ENCODE measurements around the gene AP5Z1.

Gene AP5Z1

DNA sequence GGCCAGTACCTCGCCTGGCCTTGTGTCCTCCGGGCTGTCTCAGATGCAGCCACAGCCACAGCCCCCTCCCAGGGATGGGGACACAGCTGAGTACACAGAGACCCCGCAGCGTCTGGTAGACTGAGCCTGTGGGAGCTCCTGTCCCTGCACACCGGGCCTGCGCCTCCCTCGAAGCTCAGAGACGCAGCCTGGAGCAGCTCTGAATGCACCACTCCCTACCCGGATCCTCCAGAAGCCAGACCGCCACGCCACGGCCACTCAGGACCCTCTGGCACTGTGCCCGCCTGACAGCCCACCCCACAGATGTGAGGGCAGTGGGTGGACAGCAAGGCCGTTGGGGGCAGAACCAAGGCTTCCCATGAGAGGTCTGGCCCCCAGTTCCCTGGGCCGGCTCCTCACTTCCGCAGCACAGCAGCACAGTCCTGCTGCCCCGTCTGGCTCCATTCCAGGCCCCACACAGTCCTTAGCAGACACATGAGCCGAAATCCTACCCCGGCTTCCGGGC is 45.6 kb downstream of the AP5Z1 start:
- 98% methylated on average over 20 of the region's 20 CpGs for WGBS (ENCODE audit: insufficient coverage)
- no peaks in the 10 kb centered on the region for H3K27me3 ChIP-seq (replicated peaks in 2 of 5; ENCODE audit: control insufficient read depth in 4 of 5, insufficient read depth in 5 of 5, low read length in 4 of 5)
- H3K9me3 ChIP-seq (ENCODE audit: control extremely low read depth in 1 of 5, control insufficient read depth in 4 of 5, insufficient read depth in 2 of 5, low read depth in 1 of 5, low read length in 4 of 5), result no peaks in the 10 kb centered on the region
- H3K36me3 ChIP-seq (ENCODE audit: control insufficient read depth in 4 of 4, insufficient read depth in 4 of 4, low read length in 3 of 4), result no peaks in the 10 kb centered on the region
- H3K4me1 ChIP-seq (ENCODE audit: control extremely low read depth in 1 of 4, control insufficient read depth in 4 of 4, insufficient read depth in 4 of 4, low read length in 3 of 4), result peaks cover 0 to 10% (median 3%) of the 10 kb centered on the region in 4 experiments
- CTCF ChIA-PET, result no interaction called here
- POLR2A ChIA-PET, result no interaction called here
- no peak overlapping the region for H3K27ac ChIP-seq (ENCODE audit: insufficient read depth in 1 of 2, low read depth in 1 of 2, low read length in 2 of 2, poor library complexity in 1 of 2, severe bottlenecking in 2 of 2)
- H3K4me3 ChIP-seq (ENCODE audit: control insufficient read depth in 1 of 7, extremely low read depth in 1 of 7, insufficient read depth in 4 of 7, low read depth in 2 of 7, low read length in 6 of 7), result no peak overlapping the region
- DNase-seq, result no peak

DNA sequence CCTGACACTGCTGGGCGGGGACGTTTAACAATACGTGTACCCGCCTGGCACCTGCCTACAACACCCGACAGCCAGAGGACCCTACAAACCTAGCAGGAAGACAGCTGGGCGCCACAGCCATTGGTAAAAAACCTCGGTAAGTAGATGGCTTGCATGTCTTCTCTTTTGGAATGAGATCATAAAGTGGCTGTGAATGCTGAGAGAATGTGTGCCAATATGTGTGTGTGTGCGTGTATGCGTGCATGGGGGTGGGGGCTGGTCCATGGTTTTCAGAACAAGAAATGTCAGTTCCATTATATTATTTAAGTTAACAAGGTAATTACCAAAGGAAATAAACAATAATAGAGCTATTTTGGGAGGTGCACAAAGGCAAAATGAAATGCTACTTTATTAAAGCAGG is 47.3 kb downstream of the AP5Z1 start:
- Histone ChIP-seq H3K36me3 (ENCODE audit: control insufficient read depth in 4 of 4, insufficient read depth in 4 of 4, low read length in 3 of 4) (no peaks in the 10 kb centered on the region), H3K4me1 (ENCODE audit: control extremely low read depth in 1 of 4, control insufficient read depth in 4 of 4, insufficient read depth in 4 of 4, low read length in 3 of 4) (peaks cover 0 to 10% (median 3%) of the 10 kb centered on the region in 4 experiments), H3K9me3 (ENCODE audit: control extremely low read depth in 1 of 5, control insufficient read depth in 4 of 5, insufficient read depth in 2 of 5, low read depth in 1 of 5, low read length in 4 of 5) (no peaks in the 10 kb centered on the region), H3K4me3 (ENCODE audit: control insufficient read depth in 1 of 7, extremely low read depth in 1 of 7, insufficient read depth in 4 of 7, low read depth in 2 of 7, low read length in 6 of 7) (no peak overlapping the region), H3K27ac (ENCODE audit: insufficient read depth in 1 of 2, low read depth in 1 of 2, low read length in 2 of 2, poor library complexity in 1 of 2, severe bottlenecking in 2 of 2) (no peak overlapping the region), H3K27me3 (replicated peaks in 2 of 5; ENCODE audit: control insufficient read depth in 4 of 5, insufficient read depth in 5 of 5, low read length in 4 of 5) (no peaks in the 10 kb centered on the region)
- no peak for DNase-seq
- 95% methylated on average over 6 of the region's 9 CpGs for WGBS (ENCODE audit: insufficient coverage)
- POLR2A ChIA-PET, result no interaction called here
- CTCF ChIA-PET, result interaction anchor here (0.8 to 2.1 kb wide), 7 partner anchors 8 to 264 kb away, joined by 3 to 11 read pairs (median 5); no protein-coding TSS in a partner anchor

- Histone ChIP-seq H3K4me3 (ENCODE audit: control insufficient read depth in 1 of 7, extremely low read depth in 1 of 7, insufficient read depth in 4 of 7, low read depth in 2 of 7, low read length in 6 of 7) (no peak overlapping the region), H3K36me3 (ENCODE audit: control insufficient read depth in 4 of 4, insufficient read depth in 4 of 4, low read length in 3 of 4) (no peaks in the 10 kb centered on the region), H3K27me3 (replicated peaks in 2 of 5; ENCODE audit: control insufficient read depth in 4 of 5, insufficient read depth in 5 of 5, low read length in 4 of 5) (no peaks in the 10 kb centered on the region), H3K4me1 (ENCODE audit: control extremely low read depth in 1 of 4, control insufficient read depth in 4 of 4, insufficient read depth in 4 of 4, low read length in 3 of 4) (peaks cover 0 to 10% (median 3%) of the 10 kb centered on the region in 4 experiments), H3K9me3 (ENCODE audit: control extremely low read depth in 1 of 5, control insufficient read depth in 4 of 5, insufficient read depth in 2 of 5, low read depth in 1 of 5, low read length in 4 of 5) (no peaks in the 10 kb centered on the region), H3K27ac (ENCODE audit: insufficient read depth in 1 of 2, low read depth in 1 of 2, low read length in 2 of 2, poor library complexity in 1 of 2, severe bottlenecking in 2 of 2) (no peak overlapping the region)
- DNase-seq, result peak; percentile 48 to 90 (median 83)
- POLR2A ChIA-PET, result no interaction called here
- WGBS (ENCODE audit: insufficient coverage), result 48% methylated on average over 12 of the region's 14 CpGs
- CTCF ChIA-PET, result interaction anchor here (0.8 to 2.1 kb wide), 9 partner anchors 9 to 263 kb away, joined by 3 to 11 read pairs (median 4); no protein-coding TSS in a partner anchor
Measured at GRCh38 chr7:4823441-4824119, 48.2 kb downstream of the AP5Z1 start.

- H3K4me1 ChIP-seq (ENCODE audit: control extremely low read depth in 1 of 4, control insufficient read depth in 4 of 4, insufficient read depth in 4 of 4, low read length in 3 of 4), result peaks cover 0 to 9% (median 3%) of the 10 kb centered on the region in 4 experiments
- WGBS (ENCODE audit: insufficient coverage), result 97% methylated on average over 16 of the region's 20 CpGs
- DNase-seq, result no peak
- no peaks in the 10 kb centered on the region for H3K27me3 ChIP-seq (replicated peaks in 2 of 5; ENCODE audit: control insufficient read depth in 4 of 5, insufficient read depth in 5 of 5, low read length in 4 of 5)
- H3K4me3 ChIP-seq (ENCODE audit: control insufficient read depth in 1 of 7, extremely low read depth in 1 of 7, insufficient read depth in 4 of 7, low read depth in 2 of 7, low read length in 6 of 7), result no peak overlapping the region
- H3K27ac ChIP-seq (ENCODE audit: insufficient read depth in 1 of 2, low read depth in 1 of 2, low read length in 2 of 2, poor library complexity in 1 of 2, severe bottlenecking in 2 of 2), result no peak overlapping the region
- no peaks in the 10 kb centered on the region for H3K9me3 ChIP-seq (ENCODE audit: control extremely low read depth in 1 of 5, control insufficient read depth in 4 of 5, insufficient read depth in 2 of 5, low read depth in 1 of 5, low read length in 4 of 5)
- ChIA-PET CTCF (interaction anchor here (0.6 to 2.1 kb wide), 4 partner anchors 10 to 23 kb away, joined by 3 to 5 read pairs (median 3); no protein-coding TSS in a partner anchor), POLR2A (no interaction called here)
- H3K36me3 ChIP-seq (ENCODE audit: control insufficient read depth in 4 of 4, insufficient read depth in 4 of 4, low read length in 3 of 4), result no peaks in the 10 kb centered on the region
Measured at GRCh38 chr7:4824120-4824775, 48.8 kb downstream of the AP5Z1 start.

DNA sequence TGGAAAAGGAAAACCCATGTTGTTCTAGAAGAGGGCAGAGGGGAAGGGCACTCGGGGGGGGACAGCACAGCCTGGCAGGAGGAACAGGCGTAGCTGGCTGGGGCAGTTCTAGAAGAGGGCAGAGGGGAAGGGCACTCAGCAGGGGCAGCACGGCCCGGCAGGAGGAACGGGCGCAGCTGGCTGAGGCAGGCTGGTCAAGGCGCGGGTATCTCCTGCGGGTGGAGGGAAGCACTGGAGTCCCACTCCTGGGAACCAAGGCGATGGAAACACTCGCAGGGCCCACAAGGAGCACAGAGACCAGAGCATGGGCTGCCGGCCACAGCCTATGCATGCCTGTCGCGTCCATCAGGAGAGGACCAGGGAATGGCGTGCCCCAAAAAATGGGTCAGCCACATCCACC is 49.7 kb downstream of the AP5Z1 start:
- POLR2A ChIA-PET, result interaction anchor here (0.6 kb wide), 1 partner anchor 314 kb away, joined by 3 read pairs; no protein-coding TSS in a partner anchor
- no peak for DNase-seq
- CTCF ChIA-PET, result interaction anchor here (0.6 to 1.6 kb wide), 2 partner anchors 21 to 23 kb away, joined by 3 read pairs; no protein-coding TSS in a partner anchor
- 98% methylated on average over 14 of the region's 15 CpGs for WGBS (ENCODE audit: insufficient coverage)
- Histone ChIP-seq H3K36me3 (ENCODE audit: control insufficient read depth in 4 of 4, insufficient read depth in 4 of 4, low read length in 3 of 4) (no peaks in the 10 kb centered on the region), H3K27ac (ENCODE audit: insufficient read depth in 1 of 2, low read depth in 1 of 2, low read length in 2 of 2, poor library complexity in 1 of 2, severe bottlenecking in 2 of 2) (no peak overlapping the region), H3K4me1 (ENCODE audit: control extremely low read depth in 1 of 4, control insufficient read depth in 4 of 4, insufficient read depth in 4 of 4, low read length in 3 of 4) (peaks cover 0 to 7% (median 2%) of the 10 kb centered on the region in 4 experiments), H3K9me3 (ENCODE audit: control extremely low read depth in 1 of 5, control insufficient read depth in 4 of 5, insufficient read depth in 2 of 5, low read depth in 1 of 5, low read length in 4 of 5) (no peaks in the 10 kb centered on the region), H3K4me3 (ENCODE audit: control insufficient read depth in 1 of 7, extremely low read depth in 1 of 7, insufficient read depth in 4 of 7, low read depth in 2 of 7, low read length in 6 of 7) (no peak overlapping the region), H3K27me3 (replicated peaks in 2 of 5; ENCODE audit: control insufficient read depth in 4 of 5, insufficient read depth in 5 of 5, low read length in 4 of 5) (no peaks in the 10 kb centered on the region)

- Histone ChIP-seq H3K27ac (ENCODE audit: insufficient read depth in 1 of 2, low read depth in 1 of 2, low read length in 2 of 2, poor library complexity in 1 of 2, severe bottlenecking in 2 of 2) (no peak overlapping the region), H3K4me1 (ENCODE audit: control extremely low read depth in 1 of 4, control insufficient read depth in 4 of 4, insufficient read depth in 4 of 4, low read length in 3 of 4) (peaks cover 0 to 3% (median 0%) of the 10 kb centered on the region in 4 experiments), H3K4me3 (ENCODE audit: control insufficient read depth in 1 of 7, extremely low read depth in 1 of 7, insufficient read depth in 4 of 7, low read depth in 2 of 7, low read length in 6 of 7) (no peak overlapping the region), H3K36me3 (ENCODE audit: control insufficient read depth in 4 of 4, insufficient read depth in 4 of 4, low read length in 3 of 4) (no peaks in the 10 kb centered on the region), H3K27me3 (replicated peaks in 2 of 5; ENCODE audit: control insufficient read depth in 4 of 5, insufficient read depth in 5 of 5, low read length in 4 of 5) (no peaks in the 10 kb centered on the region), H3K9me3 (ENCODE audit: control extremely low read depth in 1 of 5, control insufficient read depth in 4 of 5, insufficient read depth in 2 of 5, low read depth in 1 of 5, low read length in 4 of 5) (no peaks in the 10 kb centered on the region)
- 95% methylated on average over 17 of the region's 17 CpGs for WGBS (ENCODE audit: insufficient coverage)
- ChIA-PET CTCF (interaction anchor here (1.0 to 5.7 kb wide), 13 partner anchors 11 to 257 kb away, joined by 3 to 42 read pairs (median 6); partner anchors contain the start of gene RADIL), POLR2A (no interaction called here)
- DNase-seq, result no peak
Measured at GRCh38 chr7:4828720-4829383, 53.4 kb downstream of the AP5Z1 start.

Data from common myeloid progenitor, CD34-positive (primary cell).